Measurements from ENCODE around the gene RPS6KB2.
A peak's percentile ranks its signal among the peaks of the same experiment; 100 is the strongest.
"Not testable (repeated sequence)": the region's sequence is repeated elsewhere in the genome, so short reads cannot be mapped to it uniquely, and the experiment has no call there.

RPS6KB2 gene

DNA sequence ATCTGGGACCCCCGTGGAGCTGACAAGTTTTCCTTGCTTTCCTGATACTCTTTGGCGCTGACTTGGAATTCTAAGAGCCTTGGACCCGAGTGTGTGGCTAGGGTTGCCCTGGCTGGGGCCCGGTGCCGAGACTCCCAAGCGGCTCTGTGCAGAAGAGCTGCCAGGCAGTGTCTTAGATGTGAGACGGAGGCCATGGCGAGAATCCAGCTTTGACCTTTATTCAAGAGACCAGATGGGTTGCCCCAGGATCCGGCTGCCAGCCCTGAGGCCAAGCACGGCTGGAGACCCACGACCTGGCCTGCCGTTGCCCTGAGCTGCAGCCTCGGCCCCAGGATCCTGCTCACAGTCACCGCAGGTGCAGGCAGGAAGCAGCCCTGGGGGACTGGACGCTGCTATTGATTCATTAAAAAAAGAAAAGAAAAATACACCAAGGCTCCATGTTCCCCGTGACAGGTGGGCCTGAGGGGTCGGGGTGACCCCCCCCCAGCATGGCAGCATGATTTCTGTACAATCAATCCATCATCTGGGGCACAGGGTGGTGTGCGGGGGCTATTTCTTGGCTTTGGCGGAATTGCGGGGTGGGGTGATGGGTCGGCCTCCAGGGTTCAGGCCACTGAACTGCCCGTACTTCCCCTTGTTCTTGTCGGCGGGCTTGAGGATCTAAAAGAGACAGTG is 30.2 kb upstream of the RPS6KB2 start:
- DNase-seq (ENCODE audit: low spot score), result no peak

DNA sequence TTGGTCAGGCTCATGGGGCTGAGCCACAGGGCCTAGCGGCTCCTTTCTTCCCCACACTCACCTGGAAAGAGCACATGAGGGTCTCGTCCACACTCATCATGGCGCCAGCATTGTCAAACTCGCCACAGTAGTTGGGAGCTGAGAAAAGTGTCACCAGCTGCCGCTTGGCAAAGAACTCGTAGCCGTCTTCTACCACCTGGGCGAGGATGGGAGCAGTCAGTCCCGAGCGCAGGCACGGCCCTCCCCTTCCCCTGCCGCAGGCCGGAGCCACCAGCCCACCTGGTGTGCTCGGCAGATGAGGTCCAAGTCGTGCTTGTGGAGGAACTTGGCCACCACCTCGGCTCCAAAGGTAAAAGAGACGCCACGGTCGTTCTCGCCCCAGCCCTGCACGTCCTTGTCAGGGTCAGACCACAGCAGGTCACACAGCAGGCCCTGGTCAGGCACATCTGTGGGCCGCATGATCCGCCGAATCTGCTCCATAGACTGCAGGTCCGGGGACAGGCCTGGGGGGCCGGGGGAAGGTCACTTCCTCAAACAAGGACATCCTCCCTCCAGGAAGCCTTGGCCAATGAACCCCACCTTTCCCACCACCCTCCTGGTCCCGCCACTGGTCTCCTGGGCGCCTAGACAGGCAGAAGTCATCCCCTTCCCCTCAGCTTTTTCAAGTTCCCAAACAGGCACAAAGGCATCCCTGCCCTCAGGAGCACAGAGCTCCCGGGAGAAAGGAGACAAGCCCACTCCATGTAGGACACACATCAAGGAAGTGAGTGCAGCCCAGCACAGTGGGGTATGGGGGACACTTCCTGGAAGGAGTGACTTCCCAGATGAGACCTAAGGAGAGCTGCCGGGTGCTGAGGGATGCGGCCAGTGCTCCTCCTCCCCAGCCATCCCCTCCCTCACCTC is 29.4 kb upstream of the RPS6KB2 start:
- DNase-seq (ENCODE audit: low spot score), result no peak

- DNase-seq (ENCODE audit: low spot score), result no peak
Measured at GRCh38 chr11:67400251-67400941, 27.9 kb upstream of the RPS6KB2 start.

DNA sequence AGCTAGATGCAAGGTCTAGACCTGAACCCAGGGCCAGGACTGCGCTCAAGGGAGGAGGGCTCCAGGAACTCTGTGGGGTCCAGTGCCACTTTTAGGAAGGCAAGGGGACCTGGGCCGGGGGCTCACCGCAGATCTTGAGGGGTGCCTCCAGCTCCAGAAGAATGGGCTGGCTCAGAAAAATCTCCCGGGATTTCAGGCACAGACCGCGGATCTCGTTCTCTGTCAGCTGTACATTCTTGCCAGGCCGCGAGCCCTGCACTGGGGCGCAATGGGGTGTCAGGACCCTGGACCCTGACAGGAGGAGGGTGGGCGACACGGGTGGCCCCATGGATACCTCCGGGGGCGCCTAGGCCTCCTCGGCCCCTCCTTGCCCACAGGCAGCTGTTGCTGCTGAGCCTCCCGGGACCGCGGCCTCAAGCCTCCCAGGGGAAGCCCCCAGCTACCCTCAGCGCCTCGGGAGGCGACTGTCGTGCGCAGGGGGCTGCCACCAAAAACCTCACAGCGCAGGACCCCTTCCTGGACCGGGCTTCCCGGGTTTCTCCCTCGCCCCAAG is 27.3 kb upstream of the RPS6KB2 start:
- no peak for DNase-seq (ENCODE audit: low spot score)

DNA sequence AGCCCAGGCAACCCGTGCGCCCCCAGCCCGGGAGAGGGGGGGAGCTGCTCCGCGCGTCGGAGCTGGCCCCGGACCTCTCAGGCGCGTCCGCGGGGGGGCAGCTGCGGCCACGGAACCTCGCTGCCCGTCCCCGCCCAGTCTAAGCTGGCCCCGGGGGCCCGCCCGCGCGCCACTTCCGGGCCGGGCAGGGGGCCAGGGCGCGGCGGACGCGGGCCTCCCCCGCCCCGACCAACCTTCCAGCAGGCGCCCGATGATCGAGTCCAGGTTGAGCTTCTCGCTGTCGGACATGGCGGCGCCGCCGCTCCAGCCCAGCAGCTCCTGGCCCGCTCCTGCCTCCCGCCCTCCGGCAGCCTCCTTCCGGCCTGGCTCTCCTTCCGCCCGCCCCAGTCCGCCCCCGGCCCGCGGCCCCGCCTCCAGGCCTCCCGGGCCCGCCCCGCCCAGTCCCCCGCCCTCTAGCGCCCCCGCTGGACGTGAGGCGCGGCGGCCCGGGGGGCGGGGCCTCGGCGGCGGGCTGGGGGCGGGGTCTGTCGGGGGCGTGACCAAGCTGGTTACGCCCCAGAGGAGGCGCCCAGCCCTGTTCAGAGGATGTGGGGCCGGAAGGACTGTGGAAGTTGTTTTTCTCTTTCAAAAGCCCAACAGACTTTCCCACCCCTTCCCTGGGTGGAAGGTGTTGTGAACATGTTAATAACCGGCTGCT is 26.7 kb upstream of the RPS6KB2 start, which contains the start of gene PPP1CA:
PPP1CA (minus strand) TSS at position 364 of the 697 bp plus-strand sequence; CDS start at position 288, 76 bp downstream.
- DNase-seq (ENCODE audit: low spot score), result peak; percentile 99

DNA sequence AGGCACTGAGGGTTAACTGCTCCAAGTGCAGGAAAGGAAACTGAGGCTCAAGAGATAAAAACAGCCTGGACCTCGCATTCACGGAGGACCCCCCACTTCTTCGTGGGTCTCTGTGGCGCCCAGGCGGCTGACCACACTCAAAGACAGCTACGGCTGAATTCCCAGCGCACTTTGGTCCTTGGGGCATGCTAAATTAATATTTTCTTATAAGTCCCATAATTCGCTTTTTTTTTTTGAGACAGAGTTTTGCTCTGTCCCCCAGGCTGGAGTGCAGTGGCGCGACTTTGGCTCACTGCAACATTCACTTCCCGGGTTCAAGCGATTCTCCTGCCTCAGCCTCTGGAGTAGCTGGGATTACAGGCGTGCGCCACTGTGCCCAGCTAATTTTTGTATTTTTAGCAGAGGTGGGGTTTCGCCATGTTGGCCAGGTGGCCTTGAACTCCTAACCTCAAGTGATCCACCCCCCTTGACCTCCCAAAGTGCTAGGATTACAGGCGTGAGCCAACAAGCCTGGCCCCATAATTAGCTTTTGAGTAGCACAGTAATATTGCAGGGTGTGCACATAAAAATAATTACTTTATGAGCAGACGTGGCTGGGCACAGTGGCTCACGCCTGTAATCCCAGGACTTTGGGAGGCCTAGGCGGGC is 26.0 kb upstream of the RPS6KB2 start:
- not testable (repeated sequence) for DNase-seq (ENCODE audit: low spot score)

GRCh38 chr11:67403085-67403484 is 25.2 kb upstream of the RPS6KB2 start:
- DNase-seq (ENCODE audit: low spot score), result not testable (repeated sequence)

- no peak for DNase-seq (ENCODE audit: low spot score)
Measured at GRCh38 chr11:67404515-67405195, 23.6 kb upstream of the RPS6KB2 start.

- no peak for DNase-seq (ENCODE audit: low spot score)
Measured at GRCh38 chr11:67405196-67405567, 23.1 kb upstream of the RPS6KB2 start.

DNA sequence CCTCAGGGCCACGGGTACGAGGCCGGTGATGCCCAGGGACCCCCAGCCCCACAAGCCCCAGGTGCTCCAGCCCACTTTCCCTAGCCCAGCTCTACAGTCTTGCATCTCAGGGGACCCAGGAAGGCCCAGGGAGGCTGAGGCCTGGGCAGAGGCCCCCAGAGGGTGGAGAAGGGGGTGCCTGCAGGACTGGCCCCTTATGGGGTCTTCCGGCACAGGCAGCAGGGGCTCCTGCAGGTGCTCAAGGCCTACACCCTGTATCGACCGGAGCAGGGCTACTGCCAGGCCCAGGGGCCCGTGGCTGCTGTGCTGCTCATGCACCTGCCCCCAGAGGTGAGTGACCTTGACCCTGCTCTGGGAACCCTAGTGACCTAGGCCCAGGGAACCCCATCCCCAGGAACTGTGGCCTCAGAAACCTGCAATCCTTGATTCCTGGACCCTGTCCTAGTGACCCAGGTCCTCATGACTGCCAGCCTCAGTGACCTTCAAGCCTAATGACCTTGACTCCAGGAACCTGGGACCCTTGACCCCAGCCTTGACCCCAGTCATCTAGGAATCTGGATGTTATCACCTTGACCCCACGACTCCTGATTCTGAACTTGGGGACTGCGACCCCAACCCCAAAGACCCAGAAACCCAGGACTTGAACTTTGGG is 22.5 kb upstream of the RPS6KB2 start:
- DNase-seq (ENCODE audit: low spot score), result no peak

DNA sequence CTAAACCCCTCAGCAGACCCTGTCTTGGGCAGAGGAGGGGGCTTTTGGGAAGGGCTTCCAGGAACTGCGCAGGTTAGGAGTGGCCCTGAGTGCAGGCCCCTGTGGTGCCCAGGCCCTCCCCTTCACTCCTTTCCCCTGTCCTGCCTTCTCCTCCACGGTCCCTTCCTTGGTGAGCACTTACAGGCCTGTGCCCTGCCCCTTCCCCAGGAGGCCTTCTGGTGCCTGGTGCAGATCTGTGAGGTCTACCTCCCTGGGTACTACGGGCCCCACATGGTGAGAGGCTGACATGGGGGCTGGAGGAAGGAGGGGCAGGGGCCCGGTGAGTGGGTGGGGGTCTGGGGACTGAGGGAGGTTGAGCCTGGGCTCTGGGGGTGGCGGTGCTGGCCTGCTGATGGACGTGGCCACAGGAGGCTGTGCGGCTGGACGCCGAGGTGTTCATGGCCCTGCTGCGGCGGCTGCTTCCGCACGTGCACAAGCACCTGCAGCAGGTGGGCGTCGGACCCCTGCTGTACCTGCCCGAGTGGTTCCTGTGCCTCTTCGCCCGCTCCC is 21.8 kb upstream of the RPS6KB2 start:
- DNase-seq (ENCODE audit: low spot score), result no peak

- DNase-seq (ENCODE audit: low spot score), result no peak
Measured at GRCh38 chr11:67406969-67407687, 21.2 kb upstream of the RPS6KB2 start.

- DNase-seq (ENCODE audit: low spot score), result no peak
Measured at GRCh38 chr11:67407688-67408163, 20.6 kb upstream of the RPS6KB2 start.

DNA sequence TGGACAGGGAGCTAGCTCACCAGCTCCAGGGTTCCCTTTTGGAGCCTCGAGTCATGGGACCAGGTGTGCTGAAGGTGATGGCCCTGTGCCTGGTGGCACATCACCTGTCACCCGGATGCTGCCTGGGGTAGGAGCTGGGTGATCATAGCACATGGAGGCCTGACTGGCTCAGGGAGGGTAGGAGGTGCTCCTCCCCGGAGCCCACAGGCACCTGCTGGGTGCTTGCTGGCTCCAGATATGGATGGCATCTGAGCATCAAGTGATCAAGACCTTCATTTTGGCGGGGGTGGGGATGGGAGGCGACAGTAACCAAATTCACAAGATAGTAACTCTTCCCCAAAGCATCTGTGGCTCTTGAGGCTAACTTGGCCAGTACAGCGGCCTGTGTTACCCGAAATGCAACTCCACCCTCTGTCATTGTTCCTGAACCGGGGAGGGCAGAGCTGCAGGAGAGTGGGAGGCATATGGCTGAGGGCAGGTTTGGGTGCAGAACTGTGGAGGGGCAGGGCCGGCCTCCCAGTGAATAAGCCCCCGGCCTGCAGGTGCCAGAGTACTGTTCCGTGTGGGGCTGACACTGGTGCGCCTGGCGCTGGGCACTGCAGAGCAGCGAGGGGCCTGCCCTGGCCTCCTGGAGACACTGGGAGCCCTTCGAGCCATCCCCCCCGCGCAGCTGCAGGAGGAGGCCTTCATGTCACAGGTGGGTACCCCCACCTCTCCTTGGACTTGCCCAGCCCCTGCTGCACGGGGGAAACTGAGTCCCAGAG is 19.7 kb upstream of the RPS6KB2 start:
- DNase-seq (ENCODE audit: low spot score), result no peak

DNA sequence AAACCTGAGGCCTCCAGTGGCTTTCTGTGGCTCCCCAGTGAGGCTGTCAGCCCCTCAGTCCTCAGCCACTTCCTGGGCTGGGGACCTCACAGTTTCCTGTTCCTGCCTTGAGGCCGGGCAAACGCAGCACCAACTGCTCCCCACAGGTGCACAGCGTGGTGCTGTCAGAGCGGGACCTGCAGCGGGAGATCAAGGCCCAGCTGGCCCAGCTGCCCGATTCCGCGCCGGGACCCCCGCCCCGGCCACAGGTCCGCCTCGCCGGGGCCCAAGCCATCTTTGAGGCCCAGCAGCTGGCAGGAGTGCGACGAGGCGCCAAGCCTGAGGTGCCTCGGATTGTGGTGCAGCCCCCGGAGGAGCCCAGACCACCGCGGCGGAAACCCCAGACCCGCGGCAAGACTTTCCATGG is 19.0 kb upstream of the RPS6KB2 start:
- DNase-seq (ENCODE audit: low spot score), result no peak

DNA sequence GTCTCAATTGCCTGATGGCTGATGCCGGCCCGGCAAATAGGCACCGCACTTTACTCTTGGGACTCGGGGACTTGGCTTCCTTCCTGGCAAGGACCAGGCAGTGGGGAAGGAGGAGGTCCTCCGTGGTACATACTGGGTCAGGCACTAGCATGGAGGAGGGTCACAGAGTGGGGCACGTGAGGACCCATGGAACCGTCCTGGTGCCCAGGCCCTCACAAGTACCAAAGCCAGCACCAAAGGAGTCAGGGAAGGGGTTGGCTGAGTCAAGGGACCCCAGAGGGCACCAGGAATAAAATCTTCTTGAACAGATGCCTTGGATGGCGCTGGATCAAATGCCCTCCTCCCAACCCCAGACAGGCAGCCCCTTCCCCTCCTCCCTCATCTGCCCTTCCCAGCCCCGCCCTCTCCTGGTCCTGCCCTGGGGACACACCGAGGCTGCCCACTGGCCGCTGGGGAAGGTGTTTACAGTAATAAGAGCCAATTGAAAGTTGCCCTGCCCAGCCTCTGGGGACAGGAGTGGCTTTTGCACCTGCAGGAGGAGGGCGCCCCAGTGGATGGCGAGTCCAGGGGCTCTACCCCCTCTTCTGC is 18.4 kb upstream of the RPS6KB2 start:
- no peak for DNase-seq (ENCODE audit: low spot score)

- no peak for DNase-seq (ENCODE audit: low spot score)
Measured at GRCh38 chr11:67410369-67410831, 17.9 kb upstream of the RPS6KB2 start.
